H1 (cell line): ENCODE data around the gene GRHL3. TPM values are rescaled to one million over a fixed set of nuclear protein-coding genes. Genes with fewer than 3 reads are reported as not detected.
A peak's percentile ranks its signal among the peaks of the same experiment; 100 is the strongest.

Experiments used
- CTCF ChIA-PET: fragments of 300-600 bp; sonication (Branson Sonifier 250); formaldehyde crosslinking; loops from one replicate; lab custom pipeline; 2021; ENCODE audit not compliant: partially characterized antibody; lab: Charles Lee
- POLR2A ChIA-PET: fragments of 300-600 bp; sonication (Branson Sonifier 250); formaldehyde crosslinking; loops from one replicate; lab custom pipeline; 2021; ENCODE audit warnings: inconsistent platforms; ENCODE audit not compliant: partially characterized antibody; lab: Charles Lee
- DNase-seq, 2 experiments: peaks; one replicate each; pipeline versions ENCODE4 v3.0.0 to v3.0.0-alpha.2; 2010 to 2022; ENCODE audit warnings: low spot score in 2 of 2, low read depth in 1 of 2, mixed read lengths in 1 of 2
- FAIRE-seq: peaks from 2 replicates; lab custom pipeline; 2011; peaks lifted over from hg19 to GRCh38; lab: Jason Lieb, UNC
- H2AFZ ChIP-seq: 2 replicates; pipeline ENCODE4 v1.8.1; 2012; ENCODE audit warnings: low read length, inconsistent platforms
- H2AK5ac ChIP-seq: 2 replicates; pipeline ENCODE4 v1.6.1; 2013; ENCODE audit warnings: low read depth, low read length
- H2BK120ac ChIP-seq: replicated peaks from 2 replicates; pipeline ENCODE3; 2013; ENCODE audit warnings: low read depth, low read length, inconsistent platforms
- H2BK12ac ChIP-seq: 2 replicates; pipeline ENCODE4 v1.6.1; 2013; ENCODE audit warnings: low read depth, low read length
- H2BK15ac ChIP-seq: 2 replicates; pipeline ENCODE4 v1.6.1; 2013; ENCODE audit warnings: low read length
- H2BK20ac ChIP-seq: 2 replicates; pipeline ENCODE4 v1.6.1; 2013; ENCODE audit warnings: low read length
- H2BK5ac ChIP-seq: 2 replicates; pipeline ENCODE4 v1.6.1; 2013; ENCODE audit warnings: low read depth, low read length
- H3K14ac ChIP-seq: 2 replicates; pipeline ENCODE4 v1.6.1; 2013; ENCODE audit warnings: inconsistent platforms; ENCODE audit not compliant: insufficient read length
- H3K18ac ChIP-seq: 2 replicates; pipeline ENCODE4 v1.6.1; 2013; ENCODE audit warnings: low read length; ENCODE audit errors: extremely low read depth
- H3K23ac ChIP-seq: 2 replicates; pipeline ENCODE4 v1.6.1; 2013; ENCODE audit warnings: inconsistent platforms; ENCODE audit not compliant: insufficient read length
- H3K23me2 ChIP-seq: 2 replicates; pipeline ENCODE4 v1.6.1; 2013; ENCODE audit warnings: low read depth, low read length
- H3K27ac ChIP-seq: 2 replicates; pipeline ENCODE4 v1.6.1; 2011; ENCODE audit warnings: low read depth, low read length, inconsistent platforms
- H3K27me3 ChIP-seq, 4 experiments: replicated peaks in 1 of 4; 1 replicate in 1 of 4; 2 replicates in 3 of 4; pipeline versions ENCODE4 v1.6.1 to v1.8.1; 2011 to 2013; ENCODE audit warnings: low read length in 3 of 4, mild to moderate bottlenecking in 3 of 4, inconsistent platforms in 2 of 4, mixed read lengths in 2 of 4, moderate library complexity in 1 of 4; ENCODE audit not compliant: control insufficient read depth in 3 of 4, insufficient read depth in 3 of 4; ENCODE audit errors: extremely low read depth in 1 of 4
- H3K36me3 ChIP-seq, 4 experiments: 2 replicates each; pipeline versions ENCODE4 v1.6.1 to v1.8.1; 2011 to 2013; ENCODE audit warnings: mild to moderate bottlenecking in 4 of 4, low read length in 3 of 4, moderate library complexity in 2 of 4, control low read depth in 1 of 4, inconsistent platforms in 1 of 4; ENCODE audit not compliant: insufficient read depth in 4 of 4, control insufficient read depth in 2 of 4
- H3K4ac ChIP-seq: replicated peaks from 2 replicates; pipeline ENCODE3; 2013; ENCODE audit warnings: low read length, low read depth, mixed read lengths, inconsistent platforms; ENCODE audit not compliant: insufficient read length
- H3K4me1 ChIP-seq, 4 experiments: replicated peaks in 1 of 4; 1 replicate in 1 of 4; 2 replicates in 3 of 4; pipeline versions ENCODE4 v1.6.1 to v1.8.1; 2011 to 2013; ENCODE audit warnings: low read length in 3 of 4, inconsistent platforms in 2 of 4, mixed read lengths in 1 of 4; ENCODE audit not compliant: insufficient read depth in 4 of 4, control insufficient read depth in 3 of 4
- H3K4me2 ChIP-seq, 2 experiments: 2 replicates each; pipeline versions ENCODE4 v1.6.1 to v1.8.1; 2011 to 2013; ENCODE audit warnings: low read depth in 2 of 2, low read length in 2 of 2, control low read depth in 1 of 2, inconsistent platforms in 1 of 2, mild to moderate bottlenecking in 1 of 2; ENCODE audit not compliant: insufficient read depth in 1 of 2
- H3K4me3 ChIP-seq, 4 experiments: fragments of 200-600, 300-600 bp in 1 of 4; sonication (generic), shearing (Covaris generic), sonication (Bioruptor Twin) in 1 of 4; 2 replicates each; pipeline versions ENCODE4 v1.5.1 to v1.8.1; 2011 to 2016; ENCODE audit warnings: low read length in 4 of 4, low read depth in 3 of 4, control low read depth in 2 of 4, inconsistent platforms in 2 of 4, mild to moderate bottlenecking in 2 of 4, mixed read lengths in 1 of 4, moderate library complexity in 1 of 4; ENCODE audit not compliant: insufficient read depth in 2 of 4; ENCODE audit errors: extremely low read depth in 1 of 4
- H3K56ac ChIP-seq: replicated peaks from 2 replicates; pipeline ENCODE3; 2013; ENCODE audit warnings: low read depth, mild to moderate bottlenecking, mixed read lengths, low read length, inconsistent platforms; ENCODE audit not compliant: insufficient read length
- H3K79me1 ChIP-seq: 2 replicates; pipeline ENCODE4 v1.6.1; 2013; ENCODE audit warnings: low read depth, low read length, control low read depth
- H3K79me2 ChIP-seq, 2 experiments: 2 replicates each; pipeline versions ENCODE4 v1.6.1 to v1.8.1; 2012 to 2013; ENCODE audit warnings: low read length in 2 of 2, mild to moderate bottlenecking in 2 of 2, inconsistent platforms in 1 of 2; ENCODE audit not compliant: insufficient read depth in 2 of 2, control insufficient read depth in 1 of 2
- H3K9ac ChIP-seq, 4 experiments: replicated peaks in 1 of 4; 1 replicate in 1 of 4; 2 replicates in 3 of 4; pipeline versions ENCODE4 v1.6.1 to v1.8.1; 2011 to 2013; ENCODE audit warnings: low read depth in 3 of 4, low read length in 3 of 4, control low read depth in 2 of 4, mild to moderate bottlenecking in 2 of 4, moderate library complexity in 2 of 4, inconsistent platforms in 1 of 4; ENCODE audit errors: extremely low read depth in 1 of 4
- H3K9me3 ChIP-seq, 2 experiments: 2 replicates each; pipeline versions ENCODE4 v1.6.1 to v1.8.1; 2012 to 2013; ENCODE audit warnings: mild to moderate bottlenecking in 2 of 2, moderate library complexity in 2 of 2, control low read depth in 1 of 2, inconsistent platforms in 1 of 2, low read depth in 1 of 2, low read length in 1 of 2, mixed read lengths in 1 of 2; ENCODE audit not compliant: insufficient read depth in 2 of 2
- H4K20me1 ChIP-seq, 2 experiments: replicated peaks in 1 of 2; 2 replicates each; pipeline versions ENCODE3 to v1.8.1; 2011 to 2013; ENCODE audit warnings: inconsistent platforms in 2 of 2, low read length in 2 of 2, mild to moderate bottlenecking in 1 of 2; ENCODE audit not compliant: insufficient read depth in 2 of 2, control insufficient read depth in 1 of 2
- H4K5ac ChIP-seq: 2 replicates; pipeline ENCODE4 v1.6.1; 2013; ENCODE audit warnings: low read length, low read depth, mixed read lengths, inconsistent platforms; ENCODE audit not compliant: insufficient read length
- H4K8ac ChIP-seq: 2 replicates; pipeline ENCODE4 v1.8.0; 2013; ENCODE audit warnings: mild to moderate bottlenecking, moderate library complexity, low read length, inconsistent platforms; ENCODE audit not compliant: insufficient read depth; ENCODE audit errors: extremely low read depth
- H4K91ac ChIP-seq: replicated peaks from 2 replicates; pipeline ENCODE3; 2013; ENCODE audit warnings: low read length, mixed read lengths, inconsistent platforms; ENCODE audit not compliant: insufficient read length
- KDM5A ChIP-seq: fragments of 200-600 bp; IDR thresholded peaks from 2 replicates; pipeline ENCODE4 v1.7.1; 2012; ENCODE audit warnings: mild to moderate bottlenecking, low read length, inconsistent platforms, mixed read lengths
- MAFK ChIP-seq: IDR thresholded peaks from 2 replicates; pipeline ENCODE4 v1.6.1; 2012; ENCODE audit warnings: low read depth, mild to moderate bottlenecking, improper control_type of control experiment, low read length
- RBBP5 ChIP-seq: IDR thresholded peaks from 2 replicates; pipeline ENCODE4 v1.7.1; 2012; ENCODE audit warnings: low read depth, mild to moderate bottlenecking, inconsistent platforms, low read length, moderate library complexity, borderline replicate concordance
- SUZ12 ChIP-seq: fragments of 200-600 bp; sonication (generic); IDR thresholded peaks from 2 replicates; pipeline ENCODE4 v1.6.1; 2012; ENCODE audit warnings: mild to moderate bottlenecking, inconsistent platforms, low read length, moderate library complexity, mixed read lengths
- ZNF274 ChIP-seq: IDR thresholded peaks from 2 replicates; pipeline ENCODE4 v1.7.0; 2012; ENCODE audit warnings: low read length, borderline replicate concordance; ENCODE audit errors: extremely low read depth
- WGBS, 2 experiments: shearing (Covaris generic) in 1 of 2; methylation state at CpG; one replicate each; pipeline versions ENCODE4 v1.1.6 to v1.1.7; 2013 to 2015; ENCODE audit warnings: low lambda C conversion rate in 2 of 2, mixed read lengths in 2 of 2, inconsistent platforms in 1 of 2, low coverage in 1 of 2, missing lambda C conversion rate in 1 of 2; ENCODE audit not compliant: insufficient replicate concordance in 2 of 2, insufficient coverage in 1 of 2, insufficient read length in 1 of 2; ENCODE audit errors: extremely low coverage in 1 of 2, missing lambda C conversion rate in 1 of 2; 5-methylcytosine and 5-hydroxymethylcytosine counted together
- polyA plus RNA-seq, 7 experiments: library from polyadenylated mRNA; depleted of rRNA in 3 of 7; stranded (reverse) in 5 of 7; unstranded in 2 of 7; fragments of >200 nt in 5 of 7; fragments of 200-250 nt in 2 of 7; gene quantifications; 1 replicate in 5 of 7; 2 replicates in 1 of 7; 4 replicates in 1 of 7; pipeline versions ENCODE4 v1.2.1 to v1.2.3, GENCODE V29; 2011 to 2013; ENCODE audit warnings: missing spikeins in 2 of 7, mixed read lengths in 2 of 7
- total RNA-seq: library from RNA; stranded (reverse); fragmentation: NEBNext Ultra II Directional; extraction: Animal tissue kit (Norgen Biotek cat#: 25700); gene quantifications from 2 replicates; pipeline ENCODE4 v1.2.1, GENCODE V29; 2021

Gene GRHL3
- total and polyA plus RNA-seq, 2 of the 8 experiments (the other 6 are each of a cell fraction or from before 2014, with no cell fraction given), result 0.80 to 1.8 TPM

DNA sequence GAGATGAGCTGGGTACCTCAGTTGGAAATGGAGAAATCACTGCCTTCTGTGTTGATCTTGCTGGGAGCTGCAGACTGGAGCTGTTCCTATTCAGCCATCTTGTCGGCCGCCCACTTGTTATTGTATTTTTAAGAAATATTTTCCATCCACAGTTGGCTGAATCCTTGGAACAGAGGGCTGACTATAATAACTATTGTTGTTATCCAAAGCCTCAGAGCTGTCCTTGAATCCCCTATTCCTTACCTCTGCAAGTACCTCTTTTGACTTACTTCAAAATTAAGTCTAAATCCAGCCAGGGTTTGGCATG lies 44.1 kb upstream of the GRHL3 start:
- CTCF ChIA-PET, result interaction anchor here (0.7 to 5.3 kb wide), 6 partner anchors 16 to 116 kb away, joined by 3 to 27 read pairs (median 4); no protein-coding TSS in a partner anchor
- FAIRE-seq, result no peak
- TF ChIP-seq RBBP5 (no peak), ZNF274 (no peak), SUZ12 (no peak), MAFK (no peak), KDM5A (no peak)

More for the DNA sequence above, 44.1 kb upstream of the GRHL3 start:
- Histone ChIP-seq H3K23ac (no peak overlapping the region), H3K4me2 (no peak overlapping the region), H3K4me1 (no peaks in the 10 kb centered on the region), H3K79me2 (no peaks in the 10 kb centered on the region), H3K79me1 (no peaks in the 10 kb centered on the region), H2BK12ac (0 out of 2 replicates have a peak overlapping the region, but pooled peaks have one; percentile 80), H2AK5ac (no peak overlapping the region), H2BK120ac (no peak overlapping the region), H2BK5ac (no peak overlapping the region), H3K27ac (no peak overlapping the region), H4K8ac (no peak overlapping the region), H3K4ac (no peak overlapping the region), H3K56ac (no peak overlapping the region), H3K4me3 (no peak overlapping the region), H2BK20ac (no peak overlapping the region), H3K9me3 (no peaks in the 10 kb centered on the region), H3K18ac (no peak overlapping the region), H4K5ac (no peak overlapping the region), H3K9ac (no peak overlapping the region), H4K91ac (no peak overlapping the region), H4K20me1 (no peaks in the 10 kb centered on the region), H2AFZ (no peak overlapping the region), H3K27me3 (no peaks in the 10 kb centered on the region), H3K23me2 (no peaks in the 10 kb centered on the region), H3K14ac (no peak overlapping the region), H2BK15ac (no peak overlapping the region), H3K36me3 (no peaks in the 10 kb centered on the region)
- 97% methylated on average over 2 of the region's 2 CpGs; no CpG with 5 or more reads in 1 of the 2 experiments for WGBS, 2 experiments
- POLR2A ChIA-PET, result interaction anchor here (0.5 to 1.2 kb wide), 3 partner anchors 20 to 124 kb away, joined by 3 read pairs; no protein-coding TSS in a partner anchor
- DNase-seq, result no peak
